Spleen (tissue), 11 donors: Measurements from ENCODE around the gene PDIA2. TPM values are rescaled to one million over a fixed set of nuclear protein-coding genes. Genes with fewer than 3 reads are reported as not detected.

Source experiments
- DNase-seq: peaks from one replicate; pipeline ENCODE4 v3.0.0-alpha.2; 2020
- H3K27ac ChIP-seq, 8 donors: fragments of 200-600 bp; sonication (generic) in 7 of 8; 1 replicate in 4 of 8; 2 replicates in 4 of 8; pipeline versions ENCODE4 v1.5.0 to v1.8.0; 2016 to 2021; ENCODE audit warnings: inconsistent platforms in 4 of 8, mild to moderate bottlenecking in 4 of 8, moderate library complexity in 1 of 8
- H3K27me3 ChIP-seq, 7 donors: fragments of 200-600 bp; sonication (generic) in 6 of 7; replicated peaks in 1 of 7; 1 replicate in 4 of 7; 2 replicates in 3 of 7; pipeline versions ENCODE4 v1.5.0 to v1.8.0; 2016 to 2021; ENCODE audit warnings: inconsistent platforms in 3 of 7, mild to moderate bottlenecking in 1 of 7
- H3K36me3 ChIP-seq, 6 donors: fragments of 200-600 bp; sonication (generic) in 5 of 6; 1 replicate in 4 of 6; 2 replicates in 2 of 6; pipeline versions ENCODE4 v1.5.0 to v1.8.0; 2016 to 2021; ENCODE audit warnings: inconsistent platforms in 2 of 6
- H3K4me1 ChIP-seq, 6 donors: fragments of 200-600 bp; sonication (generic) in 5 of 6; 1 replicate in 3 of 6; 2 replicates in 3 of 6; pipeline versions ENCODE4 v1.5.0 to v1.8.0; 2016 to 2021; ENCODE audit warnings: inconsistent platforms in 3 of 6
- H3K4me3 ChIP-seq, 8 donors: fragments of 200-600 bp; sonication (generic) in 7 of 8; 1 replicate in 4 of 8; 2 replicates in 4 of 8; pipeline versions ENCODE4 v1.5.0 to v1.8.0; 2016 to 2021; ENCODE audit warnings: inconsistent platforms in 4 of 8, mild to moderate bottlenecking in 4 of 8, moderate library complexity in 2 of 8
- H3K9me3 ChIP-seq, 8 donors: fragments of 200-600 bp; sonication (generic) in 7 of 8; 1 replicate in 4 of 8; 2 replicates in 4 of 8; pipeline versions ENCODE4 v1.5.0 to v1.8.0; 2016 to 2021; ENCODE audit warnings: inconsistent platforms in 4 of 8
- CTCF ChIP-seq, 11 experiments: fragments of 200-600 bp in 7 of 11; fragments of 450-650 bp in 4 of 11; sonication (generic) in 4 of 11; IDR thresholded peaks in 8 of 11; conservative IDR thresholded peaks in 3 of 11; 1 replicate in 7 of 11; 2 replicates in 4 of 11; pipeline versions ENCODE4 v1.4.0 to v1.8.0; 2016 to 2021; ENCODE audit warnings: antibody characterized with exemption in 11 of 11, inconsistent platforms in 4 of 11, mild to moderate bottlenecking in 1 of 11
- POLR2A ChIP-seq, 3 donors: fragments of 450-650 bp; IDR thresholded peaks; one replicate each; pipeline ENCODE4 v1.5.1; 2017; ENCODE audit warnings: antibody characterized with exemption in 3 of 3, mild to moderate bottlenecking in 1 of 3
- POLR2AphosphoS5 ChIP-seq, 3 donors: sonication (generic); formaldehyde crosslinking; IDR thresholded peaks; one replicate each; pipeline ENCODE4 v1.5.1; 2017; ENCODE audit warnings: antibody characterized with exemption in 3 of 3
- WGBS, 5 donors: extraction: QIAGEN DNeasy Blood & Tissue Kit in 3 of 5; methylation state at CpG; one replicate each; pipeline versions ENCODE4 v1.1.5 to v1.1.7; 2013 to 2018; 5-methylcytosine and 5-hydroxymethylcytosine counted together
- intact Hi-C: fragments of 100-400 bp; cut with DNase I; formaldehyde crosslinking; loops from one replicate; pipeline ENCODE4 v1.15.0; 2023; ENCODE audit warnings: low total_unique reads
- polyA plus RNA-seq, 3 donors: library from polyadenylated mRNA; stranded (reverse); fragments of 200-250 nt; gene quantifications; one replicate each; pipeline ENCODE4 v1.2.1, GENCODE V29; 2013
- total RNA-seq, 7 donors: library from RNA; depleted of rRNA in 3 of 7; stranded (reverse); fragments of >200 nt in 3 of 7; fragmentation: NEBNext Ultra II Directional in 4 of 7; extraction: Animal tissue kit (Norgen Biotek cat#: 25700) in 4 of 7; gene quantifications; one replicate each; pipeline versions ENCODE4 v1.1.0 to v1.2.1, GENCODE V29; 2016 to 2021
- donor health status: healthy with polysubstance abuse.
- donor health status: DM: no; HTN: no; CAD: no; lungs with moderate emphysema.
- donor health status: DM: no; HTN: no; CAD: no.
- donor health status: Bipolar disorder and iron deficiency.
- donor health status: healthy.
- donor health status: DM: no; HTN: no; CAD: no.
- donor health status: DM: yes; HTN: yes; CAD: no.

Gene PDIA2
- total and polyA plus RNA-seq, 10 donors, result 0.28 to 2.4 (median 0.89) TPM; not detected in 4

GRCh38 chr16:314795-315299 lies 31.9 kb downstream of the PDIA2 start:
- Histone ChIP-seq H3K4me3 (no peak overlapping the region), H3K27ac (no peak overlapping the region), H3K4me1 (peaks cover 0 to 40% (median 4%) of the 10 kb centered on the region in 6 donors), H3K36me3 (peaks cover 0 to 83% (median 46%) of the 10 kb centered on the region in 6 donors), H3K27me3 (no peaks in the 10 kb centered on the region), H3K9me3 (no peaks in the 10 kb centered on the region)
- TF ChIP-seq POLR2A (IDR thresholded peaks at IDR 0.05) (no peak), CTCF (IDR thresholded peaks at IDR 0.05 in 8 of 11, conservative IDR thresholded peaks at IDR 0.05 in 3 of 11) (no peak), POLR2AphosphoS5 (IDR thresholded peaks at IDR 0.05) (no peak)
- intact Hi-C loops, result no loop called here
- 79 to 84% (median 82%) methylated on average over 14 of the region's 14 CpGs for WGBS, 5 donors
- no peak for DNase-seq

GRCh38 chr16:316741-317464 lies 33.9 kb downstream of the PDIA2 start:
- H3K27me3 ChIP-seq, result no peaks in the 10 kb centered on the region
- no peak for TF ChIP-seq POLR2A (IDR thresholded peaks at IDR 0.05)
- TF ChIP-seq CTCF (IDR thresholded peaks at IDR 0.05 in 8 of 11, conservative IDR thresholded peaks at IDR 0.05 in 3 of 11), result no peak
- TF ChIP-seq POLR2AphosphoS5 (IDR thresholded peaks at IDR 0.05), result peak in 1 of 3 donors; percentile 15

GRCh38 chr16:317583-317982 lies 34.6 kb downstream of the PDIA2 start:
- H3K36me3 ChIP-seq, result peaks cover 0 to 56% (median 34%) of the 10 kb centered on the region in 6 donors
- no peaks in the 10 kb centered on the region for H3K9me3 ChIP-seq
- H3K27me3 ChIP-seq, result no peaks in the 10 kb centered on the region
- H3K4me1 ChIP-seq, result peaks cover 0 to 63% (median 5%) of the 10 kb centered on the region in 6 donors
- no peak for TF ChIP-seq POLR2AphosphoS5 (IDR thresholded peaks at IDR 0.05)
- no peak for TF ChIP-seq POLR2A (IDR thresholded peaks at IDR 0.05)
- TF ChIP-seq CTCF (IDR thresholded peaks at IDR 0.05 in 8 of 11, conservative IDR thresholded peaks at IDR 0.05 in 3 of 11), result no peak
- 88 to 96% (median 93%) methylated on average over 5 of the region's 5 CpGs for WGBS, 5 donors
- DNase-seq, result no peak
- intact Hi-C loops, result no loop called here
- H3K4me3 ChIP-seq, result no peak overlapping the region
- no peak overlapping the region for H3K27ac ChIP-seq

More at GRCh38 chr16:316741-317464, 33.9 kb downstream of the PDIA2 start:
- 88 to 95% (median 93%) methylated on average over 6 to 19 of the region's 19 CpGs for WGBS, 5 donors
- H3K4me1 ChIP-seq, result peaks cover 0 to 56% (median 5%) of the 10 kb centered on the region in 6 donors
- intact Hi-C loops, result no loop called here
- no peak overlapping the region for H3K4me3 ChIP-seq
- H3K27ac ChIP-seq, result no peak overlapping the region
- no peak for DNase-seq
- H3K9me3 ChIP-seq, result no peaks in the 10 kb centered on the region
- peaks cover 0 to 63% (median 39%) of the 10 kb centered on the region in 6 donors for H3K36me3 ChIP-seq

GRCh38 chr16:318628-319027 lies 35.7 kb downstream of the PDIA2 start:
- intact Hi-C loops, result no loop called here
- Histone ChIP-seq H3K4me3 (no peak overlapping the region), H3K36me3 (peaks cover 0 to 46% (median 23%) of the 10 kb centered on the region in 6 donors), H3K9me3 (no peaks in the 10 kb centered on the region), H3K27ac (no peak overlapping the region), H3K27me3 (no peaks in the 10 kb centered on the region), H3K4me1 (peaks cover 0 to 71% (median 6%) of the 10 kb centered on the region in 6 donors)
- 90 to 95% (median 95%) methylated on average over 20 to 22 of the region's 22 CpGs for WGBS, 5 donors
- TF ChIP-seq POLR2AphosphoS5 (IDR thresholded peaks at IDR 0.05) (peak in 1 of 3 donors; percentile 38), CTCF (IDR thresholded peaks at IDR 0.05 in 8 of 11, conservative IDR thresholded peaks at IDR 0.05 in 3 of 11) (no peak)
- no peak for DNase-seq
